K562 (cell line): ENCODE data around the gene CHD6. TPM values are rescaled to one million over a fixed set of nuclear protein-coding genes. Genes with fewer than 3 reads are reported as not detected.

Experiments
- BCOR ChIP-seq: fragments of 450-650 bp; IDR thresholded peaks from 2 replicates; pipeline ENCODE4 v1.6.1; 2016
- DPF2 ChIP-seq: fragments of 450-650 bp; IDR thresholded peaks from 2 replicates; pipeline ENCODE4 v1.6.1; 2016
- EP400 ChIP-seq: fragments of 450-650 bp; IDR thresholded peaks from 2 replicates; pipeline ENCODE4 v1.6.1; 2017; ENCODE audit warnings: antibody characterized with exemption, mild to moderate bottlenecking, moderate library complexity
- HMGN3 ChIP-seq: IDR thresholded peaks from 2 replicates; pipeline ENCODE4 v1.6.1; 2011; ENCODE audit warnings: borderline replicate concordance, low read depth, mild to moderate bottlenecking, mixed read lengths, low read length; ENCODE audit not compliant: insufficient read length; ENCODE audit errors: extremely low read depth
- MAFF ChIP-seq: IDR thresholded peaks from 2 replicates; pipeline ENCODE4 v1.6.1; 2012; ENCODE audit warnings: low read length, improper control_type of control experiment
- MAFG ChIP-seq: fragments of 450-650 bp; conservative IDR thresholded peaks from 2 replicates; pipeline ENCODE4 v1.6.1; 2016; ENCODE audit warnings: missing genetic modification characterization, missing compliant biosample characterization
- MED1 ChIP-seq: sonication (generic); formaldehyde crosslinking; IDR thresholded peaks from 2 replicates; pipeline ENCODE4 v1.8.1; 2023; ENCODE audit warnings: missing genetic modification reagents, borderline replicate concordance
- NUFIP1 ChIP-seq: fragments of 450-650 bp; IDR thresholded peaks from 2 replicates; pipeline ENCODE4 v1.6.1; 2018; ENCODE audit not compliant: partially characterized antibody
- PML ChIP-seq: IDR thresholded peaks from 2 replicates; pipeline ENCODE4 v1.6.1; 2012; ENCODE audit warnings: low read length, inconsistent platforms
- SAFB ChIP-seq: fragments of 200-400 bp; formaldehyde crosslinking; IDR thresholded peaks from 2 replicates; pipeline ENCODE4 v1.6.1; 2017; ENCODE audit warnings: low read depth, low read length, borderline replicate concordance
- SMARCA4 ChIP-seq: fragments of 450-650 bp; IDR thresholded peaks from 2 replicates; pipeline ENCODE4 v1.6.1; 2016
- TRIM28 ChIP-seq: fragments of 450-650 bp; IDR thresholded peaks from 2 replicates; pipeline ENCODE4 v1.6.1; 2017
- WHSC1 ChIP-seq: IDR thresholded peaks from one replicate; pipeline ENCODE4 v1.6.1; 2012; ENCODE audit warnings: low read length, control low read depth, inconsistent platforms
- ZBTB1 ChIP-seq: sonication (generic); formaldehyde crosslinking; IDR thresholded peaks from 2 replicates; pipeline ENCODE4 v1.8.1; 2023; ENCODE audit warnings: missing genetic modification reagents, low read depth, mild to moderate bottlenecking, borderline replicate concordance
- ZC3H4 ChIP-seq: sonication (generic); formaldehyde crosslinking; IDR thresholded peaks from 2 replicates; pipeline ENCODE4 v1.9.0; 2021; ENCODE audit warnings: missing genetic modification reagents, borderline replicate concordance
- ZFP30 ChIP-seq: fragments of 250-450 bp; sonication (Bioruptor Pico); IDR thresholded peaks from 2 replicates; pipeline ENCODE4 v1.8.0; 2022; ENCODE audit warnings: moderate library complexity, mild to moderate bottlenecking, inconsistent platforms, borderline replicate concordance
- ZNF140 ChIP-seq: fragments of 250-450 bp; sonication (Bioruptor Pico); IDR thresholded peaks from 2 replicates; pipeline ENCODE4 v1.8.0; 2021; ENCODE audit warnings: moderate library complexity, mild to moderate bottlenecking, inconsistent platforms
- ZNF232 ChIP-seq: sonication (generic); formaldehyde crosslinking; IDR thresholded peaks from 2 replicates; pipeline ENCODE4 v1.8.0; 2022; ENCODE audit warnings: mild to moderate bottlenecking, missing genetic modification reagents
- ZNF311 ChIP-seq: fragments of 250-450 bp; sonication (Bioruptor Pico); IDR thresholded peaks from 2 replicates; pipeline ENCODE4 v1.4.0; 2020; ENCODE audit warnings: mild to moderate bottlenecking, moderate library complexity
- ZNF316 ChIP-seq: fragments of 450-650 bp; IDR thresholded peaks from 2 replicates; pipeline ENCODE4 v1.6.1; 2016
- ZNF445 ChIP-seq: fragments of 250-450 bp; sonication (Bioruptor Pico); IDR thresholded peaks from 2 replicates; pipeline ENCODE4 v1.4.0; 2020; ENCODE audit warnings: low read depth, mild to moderate bottlenecking, moderate library complexity
- ZNF551 ChIP-seq: fragments of 250-450 bp; sonication (Bioruptor Pico); IDR thresholded peaks from 2 replicates; pipeline ENCODE4 v1.5.0; 2021; ENCODE audit warnings: mild to moderate bottlenecking, moderate library complexity
- ZNF561 ChIP-seq: fragments of 450-650 bp; formaldehyde crosslinking; conservative IDR thresholded peaks from 2 replicates; pipeline ENCODE4 v1.4.0; 2020; ENCODE audit warnings: mild to moderate bottlenecking, moderate library complexity
- ZNF780A ChIP-seq: fragments of 250-450 bp; sonication (Bioruptor Pico); IDR thresholded peaks from 2 replicates; pipeline ENCODE4 v1.5.0; 2021; ENCODE audit warnings: mild to moderate bottlenecking
- ZSCAN29 ChIP-seq: fragments of 450-650 bp; IDR thresholded peaks from 2 replicates; pipeline ENCODE4 v1.6.1; 2017
- polyA plus RNA-seq, 8 experiments: library from polyadenylated mRNA; depleted of rRNA in 4 of 8; stranded (reverse) in 5 of 8; unstranded in 3 of 8; fragments of >200 nt; fragmentation: Nextera tagmentation in 2 of 8; fragmentation: Illumina TruSeq in 1 of 8; extraction: Ambion mirVana in 2 of 8; extraction: Trizol in 1 of 8; gene quantifications; 2 replicates each; pipeline versions ENCODE4 v1.2.1 to v1.2.3, GENCODE V29; 2011 to 2014; ENCODE audit warnings: inconsistent platforms in 1 of 8, missing spikeins in 1 of 8
- total RNA-seq, 7 experiments: library from RNA; depleted of rRNA in 6 of 7; stranded (reverse); fragments of >200 nt in 6 of 7; fragmentation: Illumina TruSeq in 2 of 7; extraction: Trizol in 2 of 7; gene quantifications; 2 replicates each; pipeline versions ENCODE4 v1.2.1 to v1.2.3, GENCODE V29; 2011 to 2021; ENCODE audit warnings: low replicate concordance in 1 of 7
- TF ChIP-seq, protein P1 (sequence below): sonication (generic); formaldehyde crosslinking; IDR thresholded peaks from 2 replicates; pipeline ENCODE4 v1.8.0; 2023; ENCODE audit warnings: mild to moderate bottlenecking, missing genetic modification reagents
- TF ChIP-seq, protein P2 (sequence below): sonication (generic); IDR thresholded peaks from 2 replicates; pipeline ENCODE4 v1.6.1; 2016
- TF ChIP-seq, protein P3 (sequence below): sonication (generic); formaldehyde crosslinking; IDR thresholded peaks from 2 replicates; pipeline ENCODE4 v1.8.0; 2022; ENCODE audit warnings: mild to moderate bottlenecking, low read depth, missing genetic modification reagents

Gene CHD6
- total and polyA plus RNA-seq, 9 of the 15 experiments (the other 6 are each of a cell fraction or from before 2014, with no cell fraction given) = 3.9 to 24.2 (median 12.8) TPM

DNA sequence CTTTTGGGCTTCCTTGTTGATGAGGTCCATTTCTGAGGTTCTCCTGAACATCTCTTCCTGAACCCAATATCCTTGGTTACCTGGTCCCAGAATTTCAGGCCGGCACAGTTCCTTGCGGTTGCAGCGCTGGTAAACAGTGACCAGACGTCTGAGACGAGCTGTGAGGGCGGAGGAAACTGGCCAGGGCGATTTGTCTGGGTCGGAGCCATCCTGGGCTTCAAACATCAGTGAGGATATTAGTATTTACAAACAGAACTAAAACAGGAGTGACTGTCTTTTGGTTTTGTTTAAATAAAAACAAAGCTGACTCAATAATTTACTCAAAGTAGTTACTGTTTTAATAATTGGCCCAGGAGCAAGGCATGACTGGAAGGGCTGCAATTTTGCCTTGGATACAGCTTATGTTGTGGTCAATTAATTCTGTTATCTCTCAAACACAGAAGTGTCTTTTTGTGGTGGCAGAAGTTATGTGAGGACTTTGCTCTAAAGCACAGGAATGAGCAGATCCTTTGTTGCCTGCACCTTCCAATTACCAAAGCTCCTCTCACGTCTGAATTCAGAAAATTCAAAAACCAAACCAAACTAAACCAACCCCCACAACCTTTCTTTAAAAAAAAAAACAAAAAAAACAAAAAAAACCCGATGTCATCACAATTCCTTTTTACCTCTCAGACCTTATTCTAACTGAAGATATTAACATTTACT, 192.8 kb downstream of the CHD6 start (continued):
- TF ChIP-seq, protein P1, sequence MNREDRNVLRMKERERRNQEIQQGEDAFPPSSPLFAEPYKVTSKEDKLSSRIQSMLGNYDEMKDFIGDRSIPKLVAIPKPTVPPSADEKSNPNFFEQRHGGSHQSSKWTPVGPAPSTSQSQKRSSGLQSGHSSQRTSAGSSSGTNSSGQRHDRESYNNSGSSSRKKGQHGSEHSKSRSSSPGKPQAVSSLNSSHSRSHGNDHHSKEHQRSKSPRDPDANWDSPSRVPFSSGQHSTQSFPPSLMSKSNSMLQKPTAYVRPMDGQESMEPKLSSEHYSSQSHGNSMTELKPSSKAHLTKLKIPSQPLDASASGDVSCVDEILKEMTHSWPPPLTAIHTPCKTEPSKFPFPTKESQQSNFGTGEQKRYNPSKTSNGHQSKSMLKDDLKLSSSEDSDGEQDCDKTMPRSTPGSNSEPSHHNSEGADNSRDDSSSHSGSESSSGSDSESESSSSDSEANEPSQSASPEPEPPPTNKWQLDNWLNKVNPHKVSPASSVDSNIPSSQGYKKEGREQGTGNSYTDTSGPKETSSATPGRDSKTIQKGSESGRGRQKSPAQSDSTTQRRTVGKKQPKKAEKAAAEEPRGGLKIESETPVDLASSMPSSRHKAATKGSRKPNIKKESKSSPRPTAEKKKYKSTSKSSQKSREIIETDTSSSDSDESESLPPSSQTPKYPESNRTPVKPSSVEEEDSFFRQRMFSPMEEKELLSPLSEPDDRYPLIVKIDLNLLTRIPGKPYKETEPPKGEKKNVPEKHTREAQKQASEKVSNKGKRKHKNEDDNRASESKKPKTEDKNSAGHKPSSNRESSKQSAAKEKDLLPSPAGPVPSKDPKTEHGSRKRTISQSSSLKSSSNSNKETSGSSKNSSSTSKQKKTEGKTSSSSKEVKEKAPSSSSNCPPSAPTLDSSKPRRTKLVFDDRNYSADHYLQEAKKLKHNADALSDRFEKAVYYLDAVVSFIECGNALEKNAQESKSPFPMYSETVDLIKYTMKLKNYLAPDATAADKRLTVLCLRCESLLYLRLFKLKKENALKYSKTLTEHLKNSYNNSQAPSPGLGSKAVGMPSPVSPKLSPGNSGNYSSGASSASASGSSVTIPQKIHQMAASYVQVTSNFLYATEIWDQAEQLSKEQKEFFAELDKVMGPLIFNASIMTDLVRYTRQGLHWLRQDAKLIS (CRISPR knock-in tag) = no peak
- TF ChIP-seq WHSC1 (no peak), ZNF316 (peak; percentile 94), ZNF311 (CRISPR knock-in tag) (no peak), BCOR (no peak), NUFIP1 (peak; percentile 26), SMARCA4 (peak; percentile 92), ZNF232 (CRISPR knock-in tag) (no peak), PML (peak; percentile 79; the same call in 1 of the 2 replicates), HMGN3 (no peak), ZSCAN29 (no peak), ZNF561 (CRISPR knock-in tag) (no peak), ZNF551 (CRISPR knock-in tag) (no peak), TRIM28 (no peak), ZNF445 (CRISPR knock-in tag) (no peak), MED1 (CRISPR knock-in tag) (no peak), ZFP30 (CRISPR knock-in tag) (no peak), MAFF (peak; percentile 20; the same call in 1 of the 2 replicates), ZNF780A (CRISPR knock-in tag) (no peak), SAFB (no peak), DPF2 (peak; percentile 91), ZBTB1 (CRISPR knock-in tag) (no peak), EP400 (no peak), ZNF140 (CRISPR knock-in tag) (no peak), MAFG (tag) (peak; percentile 70), ZC3H4 (CRISPR knock-in tag) (no peak)
- TF ChIP-seq, protein P2, sequence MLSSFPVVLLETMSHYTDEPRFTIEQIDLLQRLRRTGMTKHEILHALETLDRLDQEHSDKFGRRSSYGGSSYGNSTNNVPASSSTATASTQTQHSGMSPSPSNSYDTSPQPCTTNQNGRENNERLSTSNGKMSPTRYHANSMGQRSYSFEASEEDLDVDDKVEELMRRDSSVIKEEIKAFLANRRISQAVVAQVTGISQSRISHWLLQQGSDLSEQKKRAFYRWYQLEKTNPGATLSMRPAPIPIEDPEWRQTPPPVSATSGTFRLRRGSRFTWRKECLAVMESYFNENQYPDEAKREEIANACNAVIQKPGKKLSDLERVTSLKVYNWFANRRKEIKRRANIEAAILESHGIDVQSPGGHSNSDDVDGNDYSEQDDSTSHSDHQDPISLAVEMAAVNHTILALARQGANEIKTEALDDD = peak; percentile 81
- TF ChIP-seq, protein P3, sequence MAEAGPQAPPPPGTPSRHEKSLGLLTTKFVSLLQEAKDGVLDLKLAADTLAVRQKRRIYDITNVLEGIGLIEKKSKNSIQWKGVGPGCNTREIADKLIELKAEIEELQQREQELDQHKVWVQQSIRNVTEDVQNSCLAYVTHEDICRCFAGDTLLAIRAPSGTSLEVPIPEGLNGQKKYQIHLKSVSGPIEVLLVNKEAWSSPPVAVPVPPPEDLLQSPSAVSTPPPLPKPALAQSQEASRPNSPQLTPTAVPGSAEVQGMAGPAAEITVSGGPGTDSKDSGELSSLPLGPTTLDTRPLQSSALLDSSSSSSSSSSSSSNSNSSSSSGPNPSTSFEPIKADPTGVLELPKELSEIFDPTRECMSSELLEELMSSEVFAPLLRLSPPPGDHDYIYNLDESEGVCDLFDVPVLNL (CRISPR knock-in tag) = no peak
